DOHH2 (cell line): ENCODE data around the gene LRRFIP2.

Source experiments
- H3F3A ChIP-seq: fragments of 200-600 bp; sonication (generic), shearing (Covaris generic); 2 replicates; pipeline ENCODE4 v1.6.0; 2016; ENCODE audit warnings: antibody characterized with exemption, mild to moderate bottlenecking; ENCODE audit not compliant: control insufficient read depth, insufficient read depth
- H3K27ac ChIP-seq: fragments of 200-600 bp; sonication (generic); 2 replicates; pipeline ENCODE4 v1.5.1; 2014; ENCODE audit warnings: low read depth, mild to moderate bottlenecking, low read length, moderate library complexity
- H3K27me3 ChIP-seq: fragments of 200-600 bp; sonication (generic); 2 replicates; pipeline ENCODE4 v1.6.1; 2014; ENCODE audit warnings: mild to moderate bottlenecking, low read length, mixed read lengths; ENCODE audit not compliant: control insufficient read depth
- H3K36me3 ChIP-seq: fragments of 200-600 bp; sonication (generic); 2 replicates; pipeline ENCODE4 v1.6.1; 2014; ENCODE audit warnings: mild to moderate bottlenecking, low read length, moderate library complexity, mixed read lengths; ENCODE audit not compliant: control insufficient read depth
- H3K4me1 ChIP-seq: fragments of 200-600 bp; sonication (generic); 2 replicates; pipeline ENCODE4 v1.6.1; 2014; ENCODE audit warnings: mild to moderate bottlenecking, low read length, mixed read lengths; ENCODE audit not compliant: control insufficient read depth
- H3K4me2 ChIP-seq: fragments of 200-600 bp; sonication (generic); 2 replicates; pipeline ENCODE4 v1.6.0; 2014; ENCODE audit warnings: mild to moderate bottlenecking, low read length, moderate library complexity
- H3K4me3 ChIP-seq: fragments of 200-600 bp; sonication (generic); 2 replicates; pipeline ENCODE4 v1.5.1; 2014; ENCODE audit warnings: mild to moderate bottlenecking, low read length, mixed read lengths
- H3K79me2 ChIP-seq: fragments of 200-600 bp; sonication (generic); 2 replicates; pipeline ENCODE4 v1.6.1; 2014; ENCODE audit warnings: mild to moderate bottlenecking, low read length, mixed read lengths; ENCODE audit not compliant: control insufficient read depth
- H3K9me2 ChIP-seq: fragments of 200-600 bp; sonication (generic); replicated peaks from 2 replicates; pipeline ENCODE4 v1.6.1; 2014; ENCODE audit warnings: mild to moderate bottlenecking, low read length, mixed read lengths; ENCODE audit not compliant: control insufficient read depth
- H3K9me3 ChIP-seq: fragments of 200-600 bp; sonication (generic); 2 replicates; pipeline ENCODE4 v1.6.1; 2014; ENCODE audit warnings: antibody characterized with exemption, low read length, mixed read lengths; ENCODE audit not compliant: control insufficient read depth, insufficient read depth
- H4K20me1 ChIP-seq: fragments of 200-600 bp; sonication (generic); 2 replicates; pipeline ENCODE4 v1.6.0; 2014; ENCODE audit warnings: low read depth, mild to moderate bottlenecking, antibody characterized with exemption, low read length, moderate library complexity; ENCODE audit not compliant: control insufficient read depth, insufficient read depth
- CTCF ChIP-seq: fragments of 200-600 bp; sonication (generic); IDR thresholded peaks from one replicate; pipeline ENCODE4 v1.5.1; 2014; ENCODE audit warnings: antibody characterized with exemption, mild to moderate bottlenecking, low read depth, low read length; ENCODE audit not compliant: poor library complexity, severe bottlenecking
- EZH2phosphoT487 ChIP-seq: fragments of 200-600 bp; sonication (generic); IDR thresholded peaks from 2 replicates; pipeline ENCODE4 v1.6.1; 2017; ENCODE audit warnings: borderline replicate concordance, mild to moderate bottlenecking, antibody characterized with exemption, low read length, moderate library complexity, mixed read lengths

The LRRFIP2 gene

GRCh38 chr3:37221407-37221806 is 47.0 kb upstream of the LRRFIP2 start:
- Histone ChIP-seq H3K36me3 (no peaks in the 10 kb centered on the region), H3K4me1 (no peaks in the 10 kb centered on the region), H3K9me2 (no peaks in the 10 kb centered on the region), H3K79me2 (no peaks in the 10 kb centered on the region), H3F3A (no peaks in the 10 kb centered on the region), H3K4me2 (no peak overlapping the region), H3K27ac (no peak overlapping the region), H3K27me3 (peaks cover 10% of the 10 kb centered on the region; the same call in 1 of the 2 replicates), H4K20me1 (no peaks in the 10 kb centered on the region), H3K4me3 (no peak overlapping the region), H3K9me3 (peaks cover 9% of the 10 kb centered on the region; the same call in 1 of the 2 replicates)
- TF ChIP-seq CTCF (no peak), EZH2phosphoT487 (no peak)

- no peak overlapping the region for H3K4me3 ChIP-seq
- H3K36me3 ChIP-seq: no peaks in the 10 kb centered on the region
- peaks cover 5% of the 10 kb centered on the region; the same call in 1 of the 2 replicates for H3K27me3 ChIP-seq
- no peaks in the 10 kb centered on the region for H3K79me2 ChIP-seq
- TF ChIP-seq EZH2phosphoT487: no peak
- no peaks in the 10 kb centered on the region for H4K20me1 ChIP-seq
- H3K27ac ChIP-seq: no peak overlapping the region
- no peaks in the 10 kb centered on the region for H3F3A ChIP-seq
- no peaks in the 10 kb centered on the region for H3K9me2 ChIP-seq
- H3K9me3 ChIP-seq: peaks cover 9% of the 10 kb centered on the region; the same call in 1 of the 2 replicates
- H3K4me2 ChIP-seq: no peak overlapping the region
- no peaks in the 10 kb centered on the region for H3K4me1 ChIP-seq
Measured at GRCh38 chr3:37219266-37219665, 44.9 kb upstream of the LRRFIP2 start.

- Histone ChIP-seq H4K20me1 (no peaks in the 10 kb centered on the region), H3K79me2 (no peaks in the 10 kb centered on the region), H3K9me2 (no peaks in the 10 kb centered on the region), H3K36me3 (no peaks in the 10 kb centered on the region), H3K4me1 (no peaks in the 10 kb centered on the region), H3K27me3 (0 out of 2 replicates have a peak, but pooled peaks cover 5% of the 10 kb centered on the region), H3F3A (no peaks in the 10 kb centered on the region), H3K9me3 (peaks cover 9% of the 10 kb centered on the region; the same call in 1 of the 2 replicates), H3K4me3 (no peak overlapping the region), H3K4me2 (no peak overlapping the region), H3K27ac (no peak overlapping the region)
- TF ChIP-seq EZH2phosphoT487 (no peak), CTCF (no peak)
Measured at GRCh38 chr3:37218206-37218605, 43.8 kb upstream of the LRRFIP2 start.

- Histone ChIP-seq H3K36me3 (no peaks in the 10 kb centered on the region), H4K20me1 (no peaks in the 10 kb centered on the region), H3K9me2 (no peaks in the 10 kb centered on the region), H3K79me2 (no peaks in the 10 kb centered on the region), H3K4me2 (no peak overlapping the region), H3K9me3 (peaks cover 9% of the 10 kb centered on the region; the same call in 1 of the 2 replicates), H3K4me1 (no peaks in the 10 kb centered on the region), H3K27me3 (0 out of 2 replicates have a peak, but pooled peaks cover 5% of the 10 kb centered on the region), H3F3A (no peaks in the 10 kb centered on the region), H3K27ac (no peak overlapping the region), H3K4me3 (no peak overlapping the region)
- TF ChIP-seq EZH2phosphoT487 (no peak), CTCF (no peak)
Measured at GRCh38 chr3:37217098-37217849, 42.9 kb upstream of the LRRFIP2 start.
